BLaER1 (cell line): ENCODE measurements around the gene TDRD10.

ENCODE experiments used
- H3K27ac ChIP-seq: shearing (Covaris generic); formaldehyde crosslinking; 2 replicates; pipeline ENCODE4 v1.8.1; 2022
- H3K27me3 ChIP-seq: shearing (Covaris generic); formaldehyde crosslinking; 2 replicates; pipeline ENCODE4 v1.8.1; 2022
- H3K36me3 ChIP-seq: shearing (Covaris generic); formaldehyde crosslinking; 2 replicates; pipeline ENCODE4 v1.8.1; 2022
- H3K4me1 ChIP-seq: shearing (Covaris generic); formaldehyde crosslinking; 2 replicates; pipeline ENCODE4 v1.8.1; 2022
- H3K4me2 ChIP-seq: shearing (Covaris generic); formaldehyde crosslinking; 2 replicates; pipeline ENCODE4 v1.8.1; 2022
- H3K4me3 ChIP-seq: shearing (Covaris generic); formaldehyde crosslinking; 2 replicates; pipeline ENCODE4 v1.8.1; 2022
- H3K9ac ChIP-seq: shearing (Covaris generic); formaldehyde crosslinking; 2 replicates; pipeline ENCODE4 v1.8.1; 2022
- H3K9me3 ChIP-seq: shearing (Covaris generic); formaldehyde crosslinking; 2 replicates; pipeline ENCODE4 v1.8.1; 2022
- H4K20me1 ChIP-seq: shearing (Covaris generic); formaldehyde crosslinking; 2 replicates; pipeline ENCODE4 v1.8.1; 2022
- Cebpa-rat ChIP-seq: shearing (Covaris generic); IDR thresholded peaks from 2 replicates; pipeline ENCODE4 v1.8.1; 2022

The TDRD10 gene

DNA sequence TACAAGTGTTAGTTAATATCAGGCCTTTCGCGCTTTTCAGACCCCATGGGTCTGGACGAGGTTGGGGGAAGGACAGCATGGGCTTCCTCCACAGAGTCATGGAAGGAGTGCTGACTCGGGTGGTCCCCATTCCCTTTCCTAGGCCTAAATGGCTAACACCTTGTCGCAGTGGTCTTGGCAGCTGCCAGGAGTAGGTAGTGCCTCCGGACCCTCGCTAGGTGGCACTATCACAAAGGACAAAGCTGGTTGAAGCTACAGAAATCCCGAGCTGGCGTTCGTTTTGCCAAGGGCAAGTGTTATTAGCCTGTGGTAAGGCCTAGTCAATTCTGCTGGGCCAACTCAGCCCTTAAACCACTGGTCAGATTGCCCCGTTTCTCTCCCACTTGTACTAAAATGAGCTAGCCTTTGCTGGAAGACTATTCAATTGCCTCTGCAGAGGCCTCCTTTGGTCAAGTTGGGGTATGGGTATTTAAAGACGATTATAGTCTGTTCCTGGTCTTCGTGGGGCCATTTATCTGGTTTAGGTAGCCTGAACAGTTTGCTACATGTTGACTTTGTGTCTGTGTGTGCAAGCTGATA lies 57.5 kb downstream of the TDRD10 start:
- no peak for TF ChIP-seq Cebpa-rat
- peaks cover 39% of the 10 kb centered on the region for H3K4me1 ChIP-seq
- peak overlapping the region; percentile 91 for H3K27ac ChIP-seq
- peaks cover 33% of the 10 kb centered on the region for H4K20me1 ChIP-seq
- H3K4me2 ChIP-seq, result peak overlapping the region; percentile 92
- no peaks in the 10 kb centered on the region for H3K27me3 ChIP-seq
- peaks cover 20% of the 10 kb centered on the region for H3K36me3 ChIP-seq
- H3K9ac ChIP-seq, result peak overlapping the region; percentile 85
- no peaks in the 10 kb centered on the region for H3K9me3 ChIP-seq
- H3K4me3 ChIP-seq, result peak overlapping the region; percentile 86

DNA sequence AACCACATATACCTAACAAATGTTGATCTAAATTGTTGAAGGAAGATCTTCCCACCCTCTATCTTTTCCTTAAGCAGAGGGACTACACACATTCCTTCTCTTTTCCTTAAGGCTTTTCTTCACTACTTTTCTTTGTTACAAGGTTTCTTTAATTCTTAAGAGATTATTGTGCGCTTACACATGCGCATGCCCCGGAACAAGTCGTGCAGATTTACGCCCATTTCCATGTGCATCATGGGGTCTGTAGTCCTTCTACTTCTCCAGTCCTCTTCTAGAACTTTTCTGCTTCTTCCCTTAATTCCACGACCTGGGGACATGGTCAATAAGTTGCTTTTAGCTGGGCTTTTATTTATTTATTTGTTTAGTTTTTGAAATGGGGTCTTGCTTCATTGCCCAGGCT lies 63.9 kb downstream of the TDRD10 start:
- Histone ChIP-seq H3K36me3 (no peaks in the 10 kb centered on the region), H3K9me3 (no peaks in the 10 kb centered on the region), H4K20me1 (peaks cover 25% of the 10 kb centered on the region; the same call in 1 of the 2 replicates), H3K4me1 (peaks cover 15% of the 10 kb centered on the region), H3K4me2 (no peak overlapping the region), H3K27me3 (peaks cover 32% of the 10 kb centered on the region), H3K4me3 (no peak overlapping the region), H3K9ac (no peak overlapping the region), H3K27ac (no peak overlapping the region)
- TF ChIP-seq Cebpa-rat, result no peak

DNA sequence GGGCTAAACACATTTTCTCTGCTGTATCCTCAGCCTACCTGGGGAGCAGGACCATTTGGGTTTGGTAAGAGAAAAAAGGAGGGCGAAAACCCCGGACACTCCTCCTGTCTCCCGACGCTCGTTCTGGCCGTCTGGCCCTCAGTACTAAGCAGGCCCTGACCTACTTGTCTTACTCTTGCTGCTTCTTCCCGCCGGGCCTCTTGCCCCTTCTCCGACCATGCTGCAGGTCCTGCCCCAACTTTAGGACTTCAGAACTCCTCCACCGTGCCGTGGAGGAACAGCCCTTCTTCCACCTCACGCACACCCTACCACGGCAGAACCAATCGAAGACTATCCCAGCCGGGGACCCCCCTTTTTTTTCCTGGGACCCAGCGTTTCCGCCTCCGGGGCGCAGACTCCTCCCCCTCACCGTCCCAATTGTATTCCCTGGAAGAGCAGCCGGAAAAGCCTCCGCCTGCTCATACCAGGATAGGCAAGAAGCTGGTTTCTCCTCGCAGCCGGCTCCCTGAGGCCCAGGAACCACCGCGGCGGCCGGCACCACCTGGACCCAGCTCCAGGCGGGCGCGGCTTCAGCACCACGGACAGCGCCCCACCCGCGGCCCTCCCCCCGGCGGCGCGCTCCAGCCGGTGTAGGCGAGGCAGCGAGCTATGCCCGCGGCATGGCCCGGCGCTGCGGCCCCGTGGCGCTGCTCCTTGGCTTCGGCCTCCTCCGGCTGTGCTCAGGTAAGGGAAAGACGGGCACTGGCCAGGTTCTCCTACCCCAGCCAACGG lies 65.6 kb downstream of the TDRD10 start, which contains the start of gene CHRNB2:
CHRNB2 (plus strand) TSS at position 393 of the 771 bp plus-strand sequence; CDS start at position 660, 267 bp downstream.
- no peak within 1 kb of the TSS for H3K9ac ChIP-seq
- peaks cover 25% of the 10 kb centered on the region; the same call in 1 of the 2 replicates for H4K20me1 ChIP-seq
- peak within 1 kb of the TSS; percentile 82 for H3K4me2 ChIP-seq
- no peak within 1 kb of the TSS for H3K27ac ChIP-seq
- no peaks in the 10 kb centered on the region for H3K9me3 ChIP-seq
- peaks cover 10% of the 10 kb centered on the region for H3K4me1 ChIP-seq
- H3K4me3 ChIP-seq, result no peak within 1 kb of the TSS
- TF ChIP-seq Cebpa-rat, result no peak
- no peaks in the 10 kb centered on the region for H3K36me3 ChIP-seq
- H3K27me3 ChIP-seq, result peaks cover 32% of the 10 kb centered on the region

DNA sequence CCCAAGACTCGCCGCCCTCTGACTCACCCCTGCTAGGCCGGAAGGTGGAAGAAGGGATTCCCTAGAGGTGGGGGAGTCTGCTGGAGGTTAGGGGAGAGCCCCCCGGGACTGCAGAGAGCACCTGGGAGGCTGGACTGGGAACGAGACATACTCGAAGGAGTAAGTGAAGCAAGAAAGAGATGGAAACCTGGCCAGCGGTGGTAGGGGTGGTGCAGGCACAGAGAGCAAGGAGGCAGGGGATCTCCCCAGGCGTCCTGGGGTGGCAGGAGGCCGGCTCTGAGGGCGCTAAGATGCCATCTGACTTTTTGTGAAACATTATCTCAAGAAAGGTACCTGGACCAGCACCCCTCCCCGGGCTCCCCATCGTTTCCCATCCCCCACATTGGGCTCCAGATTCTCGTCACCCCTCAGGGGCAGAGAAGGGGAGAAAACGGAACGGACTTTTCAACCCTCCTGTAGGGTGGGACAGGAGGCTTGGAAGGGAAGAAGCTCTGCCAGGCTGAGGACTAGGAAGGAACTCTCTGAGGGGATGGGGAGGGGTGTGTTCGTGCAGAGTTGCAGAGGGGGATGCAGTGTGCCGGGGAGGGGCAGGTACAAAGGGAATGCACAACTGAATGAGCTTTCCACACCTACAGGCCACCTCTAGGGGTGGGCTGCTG lies 66.3 kb downstream of the TDRD10 start:
- Histone ChIP-seq H3K9ac (no peak overlapping the region), H3K4me3 (no peak overlapping the region)

DNA sequence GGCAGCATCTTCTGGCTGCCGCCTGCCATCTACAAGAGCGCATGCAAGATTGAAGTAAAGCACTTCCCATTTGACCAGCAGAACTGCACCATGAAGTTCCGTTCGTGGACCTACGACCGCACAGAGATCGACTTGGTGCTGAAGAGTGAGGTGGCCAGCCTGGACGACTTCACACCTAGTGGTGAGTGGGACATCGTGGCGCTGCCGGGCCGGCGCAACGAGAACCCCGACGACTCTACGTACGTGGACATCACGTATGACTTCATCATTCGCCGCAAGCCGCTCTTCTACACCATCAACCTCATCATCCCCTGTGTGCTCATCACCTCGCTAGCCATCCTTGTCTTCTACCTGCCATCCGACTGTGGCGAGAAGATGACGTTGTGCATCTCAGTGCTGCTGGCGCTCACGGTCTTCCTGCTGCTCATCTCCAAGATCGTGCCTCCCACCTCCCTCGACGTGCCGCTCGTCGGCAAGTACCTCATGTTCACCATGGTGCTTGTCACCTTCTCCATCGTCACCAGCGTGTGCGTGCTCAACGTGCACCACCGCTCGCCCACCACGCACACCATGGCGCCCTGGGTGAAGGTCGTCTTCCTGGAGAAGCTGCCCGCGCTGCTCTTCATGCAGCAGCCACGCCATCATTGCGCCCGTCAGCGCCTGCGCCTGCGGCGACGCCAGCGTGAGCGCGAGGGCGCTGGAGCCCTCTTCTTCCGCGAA lies 69.4 kb downstream of the TDRD10 start:
- H3K36me3 ChIP-seq, result no peaks in the 10 kb centered on the region
- H3K9me3 ChIP-seq, result no peaks in the 10 kb centered on the region
- H3K4me1 ChIP-seq, result peaks cover 49% of the 10 kb centered on the region
- H3K4me2 ChIP-seq, result no peak overlapping the region
- H3K27me3 ChIP-seq, result peaks cover 24% of the 10 kb centered on the region
- no peak overlapping the region for H3K27ac ChIP-seq
- no peak for TF ChIP-seq Cebpa-rat
- H4K20me1 ChIP-seq, result peaks cover 38% of the 10 kb centered on the region; the same call in 1 of the 2 replicates
- H3K4me3 ChIP-seq, result no peak overlapping the region
- no peak overlapping the region for H3K9ac ChIP-seq

More for the DNA sequence above, 66.3 kb downstream of the TDRD10 start:
- peaks cover 32% of the 10 kb centered on the region for H3K27me3 ChIP-seq
- H3K9me3 ChIP-seq, result no peaks in the 10 kb centered on the region
- H3K4me2 ChIP-seq, result peak overlapping the region; percentile 82
- H3K36me3 ChIP-seq, result no peaks in the 10 kb centered on the region
- peaks cover 25% of the 10 kb centered on the region; the same call in 1 of the 2 replicates for H4K20me1 ChIP-seq
- TF ChIP-seq Cebpa-rat, result no peak
- peaks cover 18% of the 10 kb centered on the region for H3K4me1 ChIP-seq
- no peak overlapping the region for H3K27ac ChIP-seq

DNA sequence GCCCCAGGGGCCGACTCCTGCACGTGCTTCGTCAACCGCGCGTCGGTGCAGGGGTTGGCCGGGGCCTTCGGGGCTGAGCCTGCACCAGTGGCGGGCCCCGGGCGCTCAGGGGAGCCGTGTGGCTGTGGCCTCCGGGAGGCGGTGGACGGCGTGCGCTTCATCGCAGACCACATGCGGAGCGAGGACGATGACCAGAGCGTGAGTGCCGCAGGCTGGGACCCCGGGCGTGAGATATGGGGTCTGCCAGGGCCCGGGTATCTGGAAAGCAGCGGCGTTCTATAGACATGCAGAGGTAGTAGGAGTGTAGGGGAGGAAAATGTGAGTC lies 69.9 kb downstream of the TDRD10 start:
- Histone ChIP-seq H3K4me1 (peaks cover 54% of the 10 kb centered on the region), H3K9ac (no peak overlapping the region), H4K20me1 (peaks cover 38% of the 10 kb centered on the region; the same call in 1 of the 2 replicates), H3K27me3 (peaks cover 18% of the 10 kb centered on the region), H3K36me3 (no peaks in the 10 kb centered on the region), H3K9me3 (no peaks in the 10 kb centered on the region), H3K27ac (no peak overlapping the region), H3K4me3 (no peak overlapping the region), H3K4me2 (no peak overlapping the region)
- no peak for TF ChIP-seq Cebpa-rat

DNA sequence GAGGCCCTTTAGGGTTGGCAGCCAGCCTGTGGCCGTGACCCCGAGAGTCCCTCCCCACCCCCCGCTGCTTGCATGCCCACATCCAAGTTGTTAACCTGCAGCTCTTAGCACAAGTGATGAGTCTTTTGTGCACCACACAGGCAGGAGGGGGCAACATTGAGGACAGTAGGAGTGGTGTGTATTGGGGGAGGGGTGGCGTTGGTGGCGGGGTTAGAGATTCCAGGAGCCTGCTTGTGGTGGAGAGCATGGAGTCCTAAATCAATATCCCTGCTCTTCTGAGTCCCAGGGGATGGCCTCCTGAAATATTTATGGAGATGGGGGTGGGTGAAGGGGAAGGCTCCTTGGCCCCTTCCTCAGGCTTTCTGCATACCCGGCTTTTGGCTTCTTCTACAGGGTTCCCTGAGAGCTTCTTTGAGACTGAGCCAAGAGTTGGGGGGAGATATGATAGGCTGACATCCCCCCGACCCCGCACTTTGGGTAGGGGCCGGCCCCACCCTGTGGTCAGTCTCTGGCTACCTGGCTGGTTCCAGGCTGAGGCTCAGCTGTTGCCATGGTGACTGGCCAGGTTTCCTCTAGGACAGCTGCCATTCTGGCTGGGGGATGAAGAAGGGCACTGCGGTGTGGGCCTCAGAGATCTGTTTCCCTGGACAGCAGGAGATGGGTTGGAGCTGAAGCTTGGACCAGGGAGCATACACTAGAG lies 70.6 kb downstream of the TDRD10 start:
- Histone ChIP-seq H3K27ac (no peak overlapping the region), H3K27me3 (peaks cover 11% of the 10 kb centered on the region), H3K36me3 (peaks cover under 1% of the 10 kb centered on the region; the same call in 1 of the 2 replicates), H3K9me3 (no peaks in the 10 kb centered on the region), H3K4me2 (peak overlapping the region; percentile 72), H3K4me3 (no peak overlapping the region), H3K9ac (no peak overlapping the region), H4K20me1 (peaks cover 33% of the 10 kb centered on the region), H3K4me1 (peaks cover 59% of the 10 kb centered on the region)
- no peak for TF ChIP-seq Cebpa-rat

DNA sequence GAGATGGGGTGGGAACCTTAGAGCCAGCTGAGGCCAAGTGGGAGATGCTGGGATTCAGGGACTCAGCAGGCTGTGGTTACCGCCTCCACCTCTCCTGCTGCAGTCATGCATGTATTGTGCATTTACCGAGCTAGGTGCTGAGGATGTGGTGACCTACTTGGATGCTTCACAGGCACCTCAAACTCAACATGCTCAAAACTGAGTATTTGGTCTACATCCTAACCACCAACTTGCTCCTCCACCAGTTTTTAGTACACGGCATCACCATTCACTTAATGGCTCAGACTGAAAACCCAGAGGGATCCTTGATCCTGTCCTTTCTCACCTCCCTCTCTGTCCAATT lies 71.1 kb downstream of the TDRD10 start:
- H3K4me1 ChIP-seq, result peaks cover 59% of the 10 kb centered on the region

DNA sequence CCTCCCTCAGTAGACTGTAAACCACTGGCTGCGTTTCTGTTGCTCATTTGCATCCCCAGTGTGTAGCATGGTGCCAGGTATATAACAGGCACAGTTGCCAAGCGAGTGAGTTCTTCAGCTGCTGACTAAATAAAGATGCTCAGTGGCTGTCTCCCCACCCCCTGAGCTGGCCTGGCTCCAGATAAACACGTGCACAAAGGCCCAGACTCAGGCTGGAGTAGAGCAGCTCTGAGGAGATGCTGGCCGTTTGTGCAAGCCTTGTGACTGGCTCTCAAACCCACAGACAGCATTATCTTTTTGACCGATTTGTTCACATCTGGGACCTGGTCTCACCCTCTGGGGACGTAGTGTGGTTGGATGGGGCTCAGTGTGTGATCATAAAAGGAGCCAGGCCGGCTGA lies 72.7 kb downstream of the TDRD10 start:
- no peak overlapping the region for H3K4me3 ChIP-seq
- peaks cover 22% of the 10 kb centered on the region for H3K36me3 ChIP-seq
- H3K27me3 ChIP-seq, result no peaks in the 10 kb centered on the region
- TF ChIP-seq Cebpa-rat, result no peak; the same call in 1 of the 2 replicates
- H3K27ac ChIP-seq, result 0 out of 2 replicates have a peak overlapping the region, but pooled peaks have one; percentile 46
- H3K9me3 ChIP-seq, result no peaks in the 10 kb centered on the region
- peaks cover 40% of the 10 kb centered on the region for H4K20me1 ChIP-seq
- peaks cover 72% of the 10 kb centered on the region for H3K4me1 ChIP-seq
- H3K4me2 ChIP-seq, result peak overlapping the region; percentile 72
- peak overlapping the region; percentile 43; the same call in 1 of the 2 replicates for H3K9ac ChIP-seq

More for the DNA sequence above, 71.1 kb downstream of the TDRD10 start:
- TF ChIP-seq Cebpa-rat, result no peak
- H3K9ac ChIP-seq, result no peak overlapping the region
- H3K27me3 ChIP-seq, result peaks cover 6% of the 10 kb centered on the region; the same call in 1 of the 2 replicates
- peak overlapping the region; percentile 72 for H3K4me2 ChIP-seq
- no peaks in the 10 kb centered on the region for H3K9me3 ChIP-seq
- peaks cover 6% of the 10 kb centered on the region for H3K36me3 ChIP-seq
- no peak overlapping the region for H3K4me3 ChIP-seq
- no peak overlapping the region for H3K27ac ChIP-seq
- peaks cover 33% of the 10 kb centered on the region for H4K20me1 ChIP-seq
